HG02798 (cell line): ENCODE data around the gene RFESD.

Experiments
- ATAC-seq: cut with Tn5 transposase; IDR thresholded peaks from one replicate; pipeline ENCODE4 v1.9.1; 2021; ENCODE audit warnings: mild to moderate bottlenecking; ENCODE audit not compliant: unreplicated experiment, poor library complexity

RFESD gene

GRCh38 chr5:95655575-95655974 lies 9.0 kb downstream of the RFESD start:
- no peak for ATAC-seq

GRCh38 chr5:95660060-95660459 lies 13.5 kb downstream of the RFESD start:
- ATAC-seq: no peak

DNA sequence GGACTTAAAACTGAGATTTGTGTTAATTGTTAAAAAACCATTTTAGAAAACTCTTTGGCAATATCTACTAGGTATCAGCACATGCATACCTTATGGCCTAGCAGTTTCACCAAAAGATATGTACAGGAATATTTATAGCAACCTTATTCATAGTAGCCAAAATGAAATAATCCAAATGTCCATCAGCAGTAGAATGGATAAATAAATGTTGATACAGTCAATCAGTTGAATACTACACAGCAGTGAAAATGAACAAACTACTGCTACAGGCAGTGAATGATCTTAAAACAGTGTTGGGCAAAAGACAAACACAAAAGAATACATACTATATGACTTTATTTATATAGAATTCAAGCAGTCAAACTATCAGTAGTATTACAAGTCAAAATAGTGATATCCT lies 16.4 kb downstream of the RFESD start:
- no peak for ATAC-seq

DNA sequence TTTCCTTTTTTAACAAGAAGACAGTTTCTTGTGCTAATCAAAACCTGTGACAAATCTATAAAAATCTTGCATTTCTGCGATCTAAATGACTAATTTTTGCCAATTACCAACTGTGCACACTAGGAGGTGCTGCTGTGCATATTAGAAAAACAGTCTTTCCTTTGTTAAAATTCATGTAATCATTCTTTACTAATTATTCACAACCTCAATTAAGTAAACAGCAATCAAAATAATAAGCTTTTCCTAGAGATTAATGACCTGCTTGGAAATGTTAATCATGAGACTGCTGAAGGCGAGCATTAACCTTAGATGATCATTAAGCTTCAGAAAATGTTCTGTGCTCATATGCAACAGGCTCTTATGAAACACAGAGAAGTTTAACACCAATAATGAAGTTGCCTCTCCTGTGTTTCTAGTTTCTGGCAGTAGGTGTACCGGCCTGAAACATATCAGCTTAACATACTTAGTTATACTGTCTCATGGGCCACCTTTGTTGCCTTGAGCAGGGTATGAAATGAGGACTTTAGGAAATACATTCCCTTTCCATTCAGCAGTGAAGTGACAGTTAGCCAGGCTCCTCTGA lies 17.7 kb downstream of the RFESD start:
- ATAC-seq: no peak

DNA sequence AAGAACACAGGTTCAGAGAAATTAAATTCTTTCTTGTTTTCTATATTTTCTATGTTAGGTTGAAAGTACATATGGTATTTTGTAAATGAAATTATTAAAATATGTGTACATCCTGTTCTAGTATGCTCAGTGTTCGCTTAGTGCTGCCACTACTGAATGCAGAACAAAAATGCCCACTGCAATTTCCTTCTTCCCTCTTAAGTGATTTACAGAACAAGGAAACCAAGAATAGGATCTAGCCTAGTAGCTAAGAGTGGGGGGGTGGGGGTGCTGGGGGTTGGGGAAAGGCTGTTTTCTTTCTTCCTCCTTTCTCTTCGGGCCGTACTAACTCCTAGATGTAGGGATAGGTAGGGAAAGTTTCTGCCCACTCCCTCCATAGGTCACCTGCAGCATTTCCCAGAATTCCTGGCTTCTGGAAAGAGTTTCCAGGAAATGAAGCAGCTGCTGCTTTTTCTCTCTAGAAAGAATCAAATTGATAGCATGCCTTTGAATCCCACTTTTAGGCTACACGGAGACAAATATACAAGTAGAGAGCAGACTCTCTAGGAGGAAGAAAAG lies 20.6 kb downstream of the RFESD start:
- ATAC-seq: no peak

DNA sequence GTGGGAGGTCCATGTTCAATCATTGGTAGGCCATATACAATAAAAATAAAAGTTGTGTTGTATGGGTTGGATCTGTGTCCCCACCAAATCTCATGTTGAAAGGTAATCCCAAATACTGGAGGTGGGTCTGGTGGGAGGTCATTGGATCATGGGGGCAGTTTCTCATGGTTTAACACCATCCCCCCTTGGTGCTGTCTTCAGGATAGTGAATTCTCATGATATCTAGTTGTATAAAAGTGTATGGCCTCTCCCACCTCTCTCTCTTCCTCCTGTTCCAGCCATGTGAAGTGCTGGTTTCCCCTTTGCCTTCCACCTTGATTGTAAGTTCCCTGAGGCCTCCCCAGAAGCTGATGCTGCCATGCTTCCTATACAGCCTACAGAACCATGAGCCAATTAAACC lies 21.1 kb downstream of the RFESD start:
- ATAC-seq: no peak

- ATAC-seq: no peak
Observed at GRCh38 chr5:95668216-95668615, 21.6 kb downstream of the RFESD start.

- ATAC-seq: no peak
Observed at GRCh38 chr5:95668728-95669127, 22.2 kb downstream of the RFESD start.

GRCh38 chr5:95669540-95669939 lies 23.0 kb downstream of the RFESD start:
- ATAC-seq: no peak

DNA sequence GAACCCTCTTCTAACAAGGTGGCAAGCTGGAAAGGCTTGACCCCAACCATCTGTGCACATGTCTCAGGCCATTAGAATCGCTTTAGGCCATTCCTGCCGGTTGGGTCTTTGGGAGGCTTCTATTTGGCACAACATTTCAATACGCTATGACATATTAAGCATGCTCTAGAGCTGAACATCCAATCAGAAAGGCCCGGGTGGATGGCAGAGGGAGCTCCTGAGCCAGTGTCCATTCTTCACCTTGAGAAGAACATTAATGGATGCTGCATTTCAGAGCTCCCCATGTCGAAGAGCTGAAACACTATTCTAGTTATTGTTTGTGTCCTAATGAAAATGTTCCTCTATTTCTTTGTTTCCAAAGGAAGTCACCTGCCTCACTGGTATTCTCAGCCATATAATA lies 23.4 kb downstream of the RFESD start:
- ATAC-seq: no peak

DNA sequence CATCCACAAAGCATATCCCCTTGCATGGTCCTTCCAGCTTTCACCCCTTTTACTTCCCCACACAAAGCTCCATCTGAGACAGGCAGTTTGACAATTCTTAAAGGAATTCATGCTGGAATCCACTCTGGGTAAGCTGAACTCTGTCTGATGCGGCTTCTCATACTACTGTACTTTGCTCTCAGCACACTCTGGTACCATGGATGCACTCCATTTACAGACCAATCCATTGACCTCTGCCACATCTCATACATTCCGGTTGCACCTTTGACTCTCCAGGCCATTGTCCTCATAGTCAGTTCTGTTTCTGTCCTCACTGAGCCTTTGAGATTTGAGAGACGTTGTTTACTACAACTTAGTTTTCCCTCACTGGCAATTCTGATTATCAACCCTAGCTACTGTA lies 24.0 kb downstream of the RFESD start:
- no peak for ATAC-seq

- ATAC-seq: no peak
Observed at GRCh38 chr5:95671826-95672225, 25.2 kb downstream of the RFESD start.

- ATAC-seq: no peak
Observed at GRCh38 chr5:95672641-95673040, 26.1 kb downstream of the RFESD start.

- no peak for ATAC-seq
Observed at GRCh38 chr5:95673081-95673480, 26.5 kb downstream of the RFESD start.

GRCh38 chr5:95682891-95683290 lies 36.3 kb downstream of the RFESD start, which contains the start of gene SPATA9:
Gene SPATA9, minus strand, starts transcription at chr5:95682991. Its CDS starts 137 bp downstream, at chr5:95682854.
- no peak for ATAC-seq

- no peak for ATAC-seq
Observed at GRCh38 chr5:95684361-95684760, 37.8 kb downstream of the RFESD start.

DNA sequence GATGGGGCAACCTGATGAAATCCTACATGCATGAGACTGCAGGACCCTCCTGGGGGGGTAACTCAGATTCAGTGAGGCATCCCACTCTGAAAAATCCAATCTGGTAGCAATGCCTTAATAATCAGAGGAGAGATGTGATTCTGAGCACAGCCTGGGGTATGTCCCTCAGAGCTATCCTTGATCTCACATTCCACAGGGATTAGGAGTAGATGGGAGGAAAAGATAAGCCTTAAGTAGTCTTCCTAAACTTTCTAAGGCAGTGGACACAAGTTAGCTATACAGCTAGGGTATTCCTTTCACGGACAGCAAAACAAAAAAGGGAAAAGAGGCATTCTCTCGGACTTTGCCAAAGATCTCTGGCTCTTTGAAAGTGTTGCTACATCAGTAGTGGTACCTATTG lies 40.1 kb downstream of the RFESD start:
- no peak for ATAC-seq

DNA sequence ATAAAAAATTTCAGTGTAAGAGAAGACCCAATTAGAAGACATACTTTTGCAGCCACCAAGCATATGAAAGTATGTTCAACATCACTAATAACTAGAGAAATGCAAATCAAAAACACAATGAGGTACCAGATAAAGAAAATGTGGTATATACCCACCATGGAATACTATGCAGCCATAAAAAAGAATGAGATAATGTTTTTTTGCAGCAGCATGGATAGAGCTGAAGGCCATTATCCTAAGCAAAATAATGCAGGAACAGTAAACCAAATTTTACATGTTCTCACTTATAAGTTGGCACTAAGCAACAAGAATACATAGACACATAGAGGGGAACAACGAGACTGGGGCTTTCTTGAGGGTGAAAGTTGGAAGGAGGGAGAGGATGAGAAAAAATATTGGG lies 43.1 kb downstream of the RFESD start:
- ATAC-seq: no peak

GRCh38 chr5:95690333-95690732 lies 43.8 kb downstream of the RFESD start:
- no peak for ATAC-seq

DNA sequence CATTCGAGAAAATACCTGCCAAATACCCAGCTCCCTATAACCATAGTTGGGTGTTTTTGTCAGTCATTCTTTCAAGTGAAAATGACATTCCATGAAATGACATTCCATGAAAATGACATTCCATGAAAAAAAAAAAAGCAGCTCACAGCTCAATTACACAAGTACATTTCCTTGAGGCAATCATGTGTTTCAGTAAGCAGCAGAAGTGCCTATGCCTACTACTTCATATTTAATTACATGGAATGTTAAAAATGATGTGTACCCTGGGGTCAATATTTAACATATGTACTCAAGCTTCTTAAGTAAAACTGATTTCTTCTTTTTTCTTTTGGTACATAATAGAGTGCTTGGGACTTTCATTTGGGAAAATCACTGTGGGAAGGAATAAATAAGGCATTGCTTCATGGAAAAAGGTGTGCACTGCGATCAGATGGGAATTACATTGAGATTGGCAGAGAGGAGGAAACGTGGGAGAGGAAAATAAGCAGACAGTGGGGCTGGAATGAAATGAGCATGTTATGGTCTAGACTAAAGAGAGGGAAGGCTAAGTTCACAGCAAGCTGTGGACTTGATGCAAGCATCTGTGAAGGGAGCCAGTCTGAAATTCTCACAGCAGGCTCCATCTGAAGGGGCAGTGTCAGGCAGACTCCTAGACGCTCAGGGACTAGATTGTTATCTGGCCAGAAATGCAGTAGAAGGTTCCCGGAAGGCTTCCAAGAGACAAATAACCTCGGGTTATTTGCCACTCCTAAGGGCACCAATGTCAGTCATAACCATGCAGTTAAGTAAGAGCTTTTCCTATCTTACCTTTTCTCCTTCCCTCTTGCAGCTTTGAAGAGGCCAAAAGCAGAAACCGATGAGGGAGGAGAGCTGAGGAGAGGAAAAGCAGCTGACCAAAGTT lies 51.5 kb downstream of the RFESD start:
- ATAC-seq: no peak

DNA sequence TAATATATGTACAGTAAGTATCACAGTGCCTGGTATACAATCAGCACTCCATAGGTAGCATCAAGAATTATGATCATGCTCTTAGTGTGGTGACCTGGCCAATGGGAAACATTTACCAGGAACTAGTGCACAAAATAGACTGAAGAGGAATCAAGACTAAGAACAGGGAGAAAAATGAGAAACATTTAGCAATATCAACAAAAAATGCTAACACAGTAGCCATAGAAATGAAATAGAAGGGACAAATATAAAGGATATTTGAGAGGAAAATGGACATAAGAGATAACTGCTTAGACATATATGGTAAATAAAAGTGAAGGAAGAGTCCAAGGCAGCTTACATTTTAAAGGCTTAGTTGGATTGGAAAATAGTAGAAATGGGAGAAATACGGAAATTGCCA lies 52.8 kb downstream of the RFESD start:
- no peak for ATAC-seq

GRCh38 chr5:95701074-95701473 lies 54.5 kb downstream of the RFESD start:
- ATAC-seq: no peak
